ENCODE measurements around the gene APOBEC3B.
"Not testable (repeated sequence)": the region's sequence is repeated elsewhere in the genome, so short reads cannot be mapped to it uniquely, and the experiment has no call there.

Gene APOBEC3B

DNA sequence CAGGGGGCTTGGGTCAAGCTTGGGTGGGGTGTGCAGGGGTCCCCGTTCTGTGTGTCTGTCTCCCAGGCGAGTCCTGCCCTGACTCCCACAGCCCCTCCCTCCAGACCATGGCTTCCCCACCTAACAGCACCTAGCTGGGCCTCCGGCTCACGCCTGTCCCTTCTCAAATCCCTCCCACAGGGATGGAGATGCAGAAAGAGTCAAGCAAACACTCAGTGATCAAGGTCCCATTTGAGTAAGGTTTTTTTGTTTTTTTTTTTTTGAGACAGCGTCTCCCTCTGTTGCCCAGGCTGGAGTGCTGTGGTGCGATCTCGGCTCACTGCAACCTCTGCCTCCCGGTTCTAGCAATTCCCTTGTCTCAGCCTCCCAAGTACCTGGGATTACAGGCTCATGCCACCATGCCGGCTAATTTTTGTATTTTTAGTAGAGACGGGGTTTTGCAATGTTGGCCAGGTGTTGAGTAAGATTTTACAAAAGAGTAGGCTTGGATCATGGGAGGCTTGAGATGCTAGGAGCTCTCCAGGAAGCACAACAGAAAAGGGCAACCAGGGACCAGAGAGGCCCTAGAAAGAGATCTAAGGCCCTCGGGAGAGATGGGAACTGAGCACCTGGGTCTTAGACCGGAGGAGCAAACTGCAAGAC is 44.5 kb downstream of the APOBEC3B start:
- DNase-seq, result no peak

- DNase-seq, result no peak
These were observed 45.6 kb downstream of the APOBEC3B start for GRCh38 chr22:39027717-39028116.

DNA sequence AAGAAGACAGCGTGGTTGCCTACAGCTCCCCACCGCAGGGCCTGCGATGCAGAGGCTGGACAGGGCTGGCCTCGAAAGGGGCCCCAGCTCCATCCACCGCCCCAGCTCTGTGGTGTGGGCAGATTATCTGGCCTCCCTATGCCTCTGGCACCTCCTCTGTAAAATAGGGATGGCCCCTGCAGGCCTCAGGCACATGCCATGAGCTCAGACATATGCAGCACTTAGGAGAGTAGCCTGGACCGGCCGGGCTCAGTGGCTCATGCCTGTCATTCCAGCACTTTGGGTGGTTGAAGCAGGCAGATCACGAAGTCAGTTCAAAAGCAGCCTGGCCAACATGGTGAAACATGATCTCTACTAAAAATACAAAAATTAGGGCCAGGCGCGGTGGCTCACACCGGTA is 46.1 kb downstream of the APOBEC3B start:
- no peak for DNase-seq

DNA sequence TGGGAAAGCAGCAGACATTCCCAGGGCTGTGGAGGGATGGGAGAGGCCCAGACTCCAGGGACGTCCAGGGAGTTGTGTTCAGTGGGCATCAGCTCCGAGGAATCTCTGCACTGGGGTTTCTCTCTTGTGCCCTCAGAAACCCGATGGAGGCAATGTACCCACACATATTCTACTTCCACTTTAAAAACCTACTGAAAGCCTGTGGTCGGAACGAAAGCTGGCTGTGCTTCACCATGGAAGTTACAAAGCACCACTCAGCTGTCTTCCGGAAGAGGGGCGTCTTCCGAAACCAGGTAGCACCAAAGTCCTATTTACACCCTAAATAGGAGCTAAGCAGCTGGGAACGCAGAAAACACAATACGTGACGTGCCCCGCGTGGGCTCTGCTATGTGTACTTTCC is 47.1 kb downstream of the APOBEC3B start:
- no peak for DNase-seq

GRCh38 chr22:39030705-39031104 is 48.6 kb downstream of the APOBEC3B start:
- no peak for DNase-seq

- DNase-seq, result not testable (repeated sequence)
These were observed 49.5 kb downstream of the APOBEC3B start for GRCh38 chr22:39031434-39032295.

DNA sequence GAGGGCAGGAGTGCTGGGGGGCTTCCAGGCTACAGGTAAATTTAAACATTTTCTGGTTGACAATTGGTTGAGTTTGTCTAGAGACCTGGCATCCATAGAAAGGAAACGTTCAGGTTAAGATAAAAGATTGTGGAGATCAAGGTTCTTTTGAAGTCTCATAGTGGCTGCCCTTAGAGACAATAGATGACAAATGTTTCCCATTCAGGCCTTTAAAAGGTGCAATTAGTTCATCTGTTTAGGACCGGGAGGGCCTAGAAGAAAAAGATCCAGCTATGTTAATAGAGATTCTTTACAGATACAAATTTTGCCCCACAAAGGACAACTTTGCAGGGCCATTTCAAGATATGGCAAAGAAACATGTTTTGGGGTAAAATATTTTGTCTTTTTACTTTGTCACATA is 54.9 kb downstream of the APOBEC3B start:
- not testable (repeated sequence) for DNase-seq

GRCh38 chr22:39039306-39040126 is 57.4 kb downstream of the APOBEC3B start:
- no peak for DNase-seq

DNA sequence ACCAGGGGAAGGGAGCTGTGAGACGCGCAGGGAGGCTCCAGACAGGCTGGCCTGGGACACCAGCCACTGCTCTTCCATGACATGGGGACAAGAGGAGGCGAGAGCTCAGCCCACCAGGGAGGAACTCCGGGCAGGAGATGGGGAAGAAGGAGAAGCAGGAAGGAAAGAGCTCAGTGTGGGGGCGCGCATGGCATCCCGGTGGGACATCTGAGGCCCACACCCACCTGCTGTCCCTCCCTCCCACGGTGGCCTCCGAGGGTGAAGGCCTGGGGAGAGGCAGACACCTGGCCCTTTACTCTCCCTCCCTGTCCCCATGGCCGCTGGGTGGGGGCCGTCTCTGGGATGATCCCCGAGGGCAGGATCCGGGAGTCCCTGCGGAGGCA is 58.0 kb downstream of the APOBEC3B start:
- DNase-seq, result not testable (repeated sequence)

DNA sequence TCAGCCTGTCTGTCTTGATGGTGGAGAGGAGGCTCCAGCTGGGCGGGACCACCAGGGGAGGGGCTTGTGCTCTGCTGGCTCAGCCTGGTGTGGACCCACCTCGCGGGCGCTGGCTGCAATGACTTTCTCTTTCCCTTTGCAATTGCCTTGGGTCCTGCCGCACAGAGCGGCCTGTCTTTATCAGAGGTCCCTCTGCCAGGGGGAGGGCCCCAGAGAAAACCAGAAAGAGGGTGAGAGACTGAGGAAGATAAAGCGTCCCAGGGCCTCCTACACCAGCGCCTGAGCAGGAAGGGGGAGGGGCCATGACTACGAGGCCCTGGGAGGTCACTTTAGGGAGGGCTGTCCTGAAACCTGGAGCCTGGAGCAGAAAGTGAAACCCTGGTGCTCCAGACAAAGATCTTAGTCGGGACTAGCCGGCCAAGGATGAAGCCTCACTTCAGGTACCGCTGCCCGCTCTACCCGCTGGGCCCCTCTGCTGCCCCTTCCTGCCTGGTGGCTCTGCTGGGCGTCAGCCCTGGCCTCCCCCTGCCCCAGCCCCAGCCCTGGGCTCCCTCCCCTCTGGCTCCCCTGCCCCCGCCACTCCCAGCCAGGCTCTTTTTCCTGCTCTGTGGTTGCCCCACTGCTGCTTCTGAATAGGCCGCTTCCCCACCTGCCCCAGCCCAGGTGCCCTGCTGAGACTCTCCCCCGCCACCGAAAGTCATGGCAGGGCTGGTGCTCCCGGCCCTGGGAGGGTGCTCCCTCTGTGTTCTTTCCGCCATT is 58.6 kb downstream of the APOBEC3B start, which contains the start of gene APOBEC3F:
Gene APOBEC3F, plus strand, starts transcription at position 327 of the 759 bp plus-strand sequence. Its CDS starts 97 bp downstream, at position 424.
- peak in 4 of 58 donors; percentile 9 to 16 (median 13) for DNase-seq

GRCh38 chr22:39041908-39042307 is 59.8 kb downstream of the APOBEC3B start:
- no peak for DNase-seq
